NT2/D1 (cell line): ENCODE measurements around the gene CANT1.

Source experiments
- SUZ12 ChIP-seq: IDR thresholded peaks from 2 replicates; pipeline ENCODE4 v1.6.1; 2011; ENCODE audit not compliant: insufficient read length, insufficient read depth; ENCODE audit errors: extremely low read depth
- YY1 ChIP-seq: IDR thresholded peaks from 2 replicates; pipeline ENCODE4 v1.6.1; 2011; ENCODE audit not compliant: insufficient read length, insufficient read depth

DNA sequence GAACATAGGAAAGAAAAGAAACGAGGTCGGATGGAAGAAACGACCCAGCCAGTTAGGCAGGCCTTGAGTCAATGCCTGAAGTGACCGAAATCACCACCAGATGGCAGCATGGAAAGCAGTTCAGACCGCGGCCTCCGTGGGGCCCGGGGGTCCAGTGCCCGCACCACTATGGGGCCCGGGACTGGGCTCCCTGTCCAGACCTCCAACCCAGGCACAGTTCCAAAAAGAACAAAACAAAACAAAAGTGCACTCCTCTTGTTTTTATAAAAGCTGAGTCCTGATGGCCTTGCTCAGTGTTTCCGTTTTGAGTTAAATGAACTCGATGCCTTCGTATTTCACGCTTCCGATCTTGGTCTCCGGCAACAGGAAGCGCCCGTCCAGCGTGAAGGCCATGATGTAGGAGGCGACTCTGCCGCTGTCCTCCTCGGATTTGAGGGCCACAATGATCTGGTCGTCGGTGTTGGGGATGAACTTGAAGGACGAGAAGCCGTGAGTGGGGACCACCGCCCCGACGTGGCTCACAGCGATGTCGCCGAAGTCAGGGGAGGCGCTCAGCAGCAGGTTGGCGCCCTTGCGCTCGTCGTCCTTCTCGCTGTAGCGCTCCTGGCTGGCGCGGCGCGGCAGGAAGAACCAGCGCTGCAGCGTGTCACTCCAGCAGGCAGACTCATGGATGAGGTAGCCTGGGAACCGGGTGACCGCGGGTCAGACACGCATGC lies 16.2 kb downstream of the CANT1 start:
- no peak for TF ChIP-seq SUZ12
- no peak for TF ChIP-seq YY1
